GM18520 (cell line): Measurements from ENCODE around the gene H19.

ENCODE experiments used
- ATAC-seq: cut with Tn5 transposase; IDR thresholded peaks from one replicate; pipeline ENCODE4 v1.9.1; 2021; ENCODE audit not compliant: unreplicated experiment

Gene H19

GRCh38 chr11:1983601-1983961 is 14.1 kb downstream of the H19 start:
- ATAC-seq, result no peak

GRCh38 chr11:1982873-1983600 is 14.6 kb downstream of the H19 start:
- ATAC-seq, result no peak

- ATAC-seq, result no peak
Observed at GRCh38 chr11:1979607-1980006, 18.0 kb downstream of the H19 start.

GRCh38 chr11:1978720-1979473 is 18.7 kb downstream of the H19 start:
- no peak for ATAC-seq

GRCh38 chr11:1975185-1975584 is 22.5 kb downstream of the H19 start:
- ATAC-seq, result no peak

GRCh38 chr11:1970956-1971355 is 26.7 kb downstream of the H19 start:
- no peak for ATAC-seq

- no peak for ATAC-seq
Observed at GRCh38 chr11:1969776-1970175, 27.9 kb downstream of the H19 start.

- ATAC-seq, result no peak
Observed at GRCh38 chr11:1969035-1969434, 28.6 kb downstream of the H19 start.

- ATAC-seq, result no peak
Observed at GRCh38 chr11:1968454-1969002, 29.1 kb downstream of the H19 start.

GRCh38 chr11:1967641-1968225 is 29.9 kb downstream of the H19 start:
- ATAC-seq, result no peak

GRCh38 chr11:1966531-1966930 is 31.1 kb downstream of the H19 start:
- ATAC-seq, result no peak

GRCh38 chr11:1964955-1965354 is 32.7 kb downstream of the H19 start:
- no peak for ATAC-seq

- no peak for ATAC-seq
Observed at GRCh38 chr11:1964348-1964747, 33.3 kb downstream of the H19 start.

GRCh38 chr11:1963864-1964263 is 33.8 kb downstream of the H19 start:
- ATAC-seq, result no peak

GRCh38 chr11:1959786-1960185 is 37.9 kb downstream of the H19 start:
- ATAC-seq, result no peak

- ATAC-seq, result no peak
Observed at GRCh38 chr11:1958367-1958766, 39.3 kb downstream of the H19 start.

- no peak for ATAC-seq
Observed at GRCh38 chr11:1953489-1954266, 44.0 kb downstream of the H19 start.

GRCh38 chr11:1952806-1953482 is 44.7 kb downstream of the H19 start:
- no peak for ATAC-seq

- ATAC-seq, result no peak
Observed at GRCh38 chr11:1949922-1950321, 47.7 kb downstream of the H19 start.

- no peak for ATAC-seq
Observed at GRCh38 chr11:1949302-1949701, 48.3 kb downstream of the H19 start.

GRCh38 chr11:1948389-1948788 is 49.3 kb downstream of the H19 start:
- no peak for ATAC-seq
